22Rv1 (cell line): ENCODE measurements around the gene EIPR1.

Experiments
- H3K27ac ChIP-seq: fragments of 450-650 bp; 2 replicates; pipeline ENCODE4 v1.5.1; 2017
- ZFX ChIP-seq: fragments of 450-650 bp; IDR thresholded peaks from 2 replicates; pipeline ENCODE4 v1.6.1; 2017; ENCODE audit warnings: antibody characterized with exemption, borderline replicate concordance
- TF ChIP-seq, protein P1 (sequence below): fragments of 450-650 bp; IDR thresholded peaks from 2 replicates; pipeline ENCODE4 v1.5.1; 2017; ENCODE audit warnings: mild to moderate bottlenecking

EIPR1 gene

DNA sequence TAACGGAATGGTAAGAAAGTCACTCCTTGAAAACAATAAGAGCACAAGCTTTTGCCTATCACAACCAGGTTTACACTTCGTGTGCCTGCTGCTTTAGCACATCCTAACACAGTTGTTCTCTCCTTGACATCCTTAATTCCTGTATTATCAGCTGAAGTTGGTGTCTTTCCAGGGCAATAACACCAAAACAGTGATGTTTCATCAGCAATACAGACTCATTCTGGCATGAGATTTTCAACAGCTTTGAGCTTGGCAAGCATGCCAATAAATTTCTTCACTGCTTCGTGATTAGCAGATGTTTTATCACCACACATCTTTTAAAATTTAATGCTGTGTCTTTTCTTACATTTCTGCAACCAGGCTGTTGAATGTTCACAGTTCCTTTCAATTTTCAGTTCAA, 148.4 kb downstream of the EIPR1 start:
- TF ChIP-seq, protein P1, sequence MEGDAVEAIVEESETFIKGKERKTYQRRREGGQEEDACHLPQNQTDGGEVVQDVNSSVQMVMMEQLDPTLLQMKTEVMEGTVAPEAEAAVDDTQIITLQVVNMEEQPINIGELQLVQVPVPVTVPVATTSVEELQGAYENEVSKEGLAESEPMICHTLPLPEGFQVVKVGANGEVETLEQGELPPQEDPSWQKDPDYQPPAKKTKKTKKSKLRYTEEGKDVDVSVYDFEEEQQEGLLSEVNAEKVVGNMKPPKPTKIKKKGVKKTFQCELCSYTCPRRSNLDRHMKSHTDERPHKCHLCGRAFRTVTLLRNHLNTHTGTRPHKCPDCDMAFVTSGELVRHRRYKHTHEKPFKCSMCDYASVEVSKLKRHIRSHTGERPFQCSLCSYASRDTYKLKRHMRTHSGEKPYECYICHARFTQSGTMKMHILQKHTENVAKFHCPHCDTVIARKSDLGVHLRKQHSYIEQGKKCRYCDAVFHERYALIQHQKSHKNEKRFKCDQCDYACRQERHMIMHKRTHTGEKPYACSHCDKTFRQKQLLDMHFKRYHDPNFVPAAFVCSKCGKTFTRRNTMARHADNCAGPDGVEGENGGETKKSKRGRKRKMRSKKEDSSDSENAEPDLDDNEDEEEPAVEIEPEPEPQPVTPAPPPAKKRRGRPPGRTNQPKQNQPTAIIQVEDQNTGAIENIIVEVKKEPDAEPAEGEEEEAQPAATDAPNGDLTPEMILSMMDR, result no peak
- TF ChIP-seq ZFX, result no peak
- H3K27ac ChIP-seq, result no peak overlapping the region

DNA sequence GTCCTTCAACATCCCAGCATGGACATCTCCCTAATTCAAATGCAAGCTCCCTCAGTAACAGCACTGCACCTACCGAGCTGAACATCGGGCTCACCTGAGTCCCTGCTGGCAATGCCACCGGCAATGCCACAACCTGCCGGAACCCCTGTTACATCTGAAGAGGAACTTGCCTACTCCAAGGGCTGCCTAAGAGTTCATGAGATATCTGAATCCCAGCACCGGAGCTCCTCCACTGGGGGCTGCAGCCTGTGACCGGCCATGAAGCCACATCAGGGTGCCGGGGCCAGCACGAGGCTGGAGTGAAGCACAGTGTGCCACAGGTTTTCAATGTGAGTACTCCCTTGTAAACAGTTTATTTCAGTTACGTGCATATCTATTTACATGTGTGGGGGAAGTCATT, 152.9 kb downstream of the EIPR1 start:
- TF ChIP-seq, protein P1, result no peak
- TF ChIP-seq ZFX, result no peak
- no peak overlapping the region for H3K27ac ChIP-seq

DNA sequence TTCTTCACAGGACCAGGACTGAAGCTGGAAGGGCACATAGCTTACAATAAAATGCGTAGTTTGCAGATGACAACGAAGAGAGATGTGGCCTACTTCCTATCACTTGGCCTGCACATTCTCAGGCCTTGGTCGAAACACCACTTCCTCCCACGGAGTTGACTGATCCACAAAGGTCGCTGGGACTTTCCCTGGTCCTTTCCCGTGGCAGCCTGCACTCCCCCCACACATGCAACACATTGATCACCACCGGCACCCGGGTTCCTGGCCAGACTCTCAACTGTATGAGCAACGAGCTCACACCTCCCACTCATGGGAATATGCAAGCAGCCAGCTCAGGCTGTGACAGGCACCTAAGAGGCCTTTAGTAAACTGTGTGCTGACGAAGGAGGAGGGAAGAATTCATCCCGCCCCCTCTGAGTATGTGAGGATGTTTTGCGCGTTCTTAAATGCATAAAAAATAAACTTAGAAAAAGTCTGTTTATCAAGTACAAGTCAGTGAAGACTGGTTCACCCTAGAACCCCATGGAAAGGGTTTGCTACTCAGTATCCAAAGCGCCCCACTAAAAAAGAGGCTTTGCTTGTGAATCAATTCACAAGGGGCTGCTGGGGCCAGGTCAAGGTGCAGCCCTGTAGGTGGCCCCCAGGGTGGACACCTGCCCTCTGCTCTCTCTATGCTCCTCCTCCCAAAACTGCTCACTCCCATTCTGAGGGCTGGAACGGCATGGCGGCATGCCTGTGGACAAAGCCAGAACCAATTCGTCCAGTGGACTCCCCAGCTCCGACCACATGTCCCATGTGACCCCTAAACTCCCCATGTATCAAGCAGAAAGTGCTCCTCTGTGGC, 154.3 kb downstream of the EIPR1 start:
- H3K27ac ChIP-seq, result peak overlapping the region; percentile 18; the same call in 1 of the 2 replicates

DNA sequence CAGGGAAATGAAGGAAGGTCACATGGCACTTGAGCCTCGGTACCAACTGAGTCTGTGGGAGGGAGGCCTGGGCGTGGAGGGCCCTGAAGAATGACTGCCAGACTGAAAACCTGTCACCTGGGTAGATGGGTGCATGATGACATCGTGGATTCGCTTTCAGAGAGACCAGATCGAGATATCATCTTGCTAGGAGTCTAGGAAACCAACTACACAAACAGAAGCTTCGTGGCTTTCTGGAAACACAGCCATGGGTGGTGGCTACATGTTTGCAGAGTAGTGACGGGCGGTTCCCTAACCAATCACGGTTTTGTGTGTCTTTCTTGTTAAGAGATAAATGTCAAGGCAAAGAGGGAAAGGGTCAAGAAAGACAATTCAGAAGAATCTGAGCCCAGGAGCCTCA, 155.0 kb downstream of the EIPR1 start:
- TF ChIP-seq, protein P1, result no peak
- TF ChIP-seq ZFX, result no peak
- H3K27ac ChIP-seq, result peak overlapping the region; percentile 18; the same call in 1 of the 2 replicates

More for the DNA sequence above, 154.3 kb downstream of the EIPR1 start:
- no peak for TF ChIP-seq ZFX
- TF ChIP-seq, protein P1, result no peak

DNA sequence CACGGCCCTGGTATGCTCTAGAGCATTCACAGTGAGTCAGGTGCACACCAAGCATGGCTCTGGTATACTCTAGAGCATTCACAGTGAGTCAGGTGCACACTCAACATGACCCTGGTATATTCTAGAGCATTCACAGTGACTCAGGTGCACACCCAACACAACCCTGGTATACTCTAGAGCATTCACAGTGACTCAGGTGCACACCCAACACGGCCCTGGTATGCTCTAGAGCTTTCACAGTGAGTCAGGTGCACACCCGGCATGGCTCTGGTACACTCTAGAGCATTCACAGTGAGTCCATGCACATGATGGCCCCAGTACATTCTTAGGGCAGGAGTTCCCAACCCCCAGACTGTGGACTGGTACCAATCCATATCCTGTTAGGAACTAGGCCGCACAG, 158.1 kb downstream of the EIPR1 start:
- TF ChIP-seq, protein P1, result no peak
- no peak for TF ChIP-seq ZFX
- H3K27ac ChIP-seq, result no peak overlapping the region

DNA sequence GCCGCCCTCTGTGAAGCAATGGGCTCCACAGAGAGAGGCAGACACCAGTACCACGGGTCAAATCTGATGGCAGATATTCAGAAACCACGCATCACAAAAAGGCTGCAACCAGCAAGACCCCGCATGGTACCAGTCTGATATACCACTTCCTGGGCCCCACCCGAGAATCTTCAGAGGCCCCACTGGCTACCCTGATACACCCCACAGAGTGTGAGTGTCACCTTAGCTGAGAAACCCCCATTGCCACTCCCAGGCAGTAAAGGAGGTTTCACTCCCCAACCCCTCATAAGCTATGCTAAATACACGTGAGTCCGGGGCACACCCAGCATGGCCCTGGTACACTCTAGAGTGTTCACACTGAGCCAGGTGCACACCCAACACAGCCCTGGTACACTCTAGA, 160.0 kb downstream of the EIPR1 start:
- no peak for TF ChIP-seq ZFX
- TF ChIP-seq, protein P1, result no peak
- no peak overlapping the region for H3K27ac ChIP-seq

DNA sequence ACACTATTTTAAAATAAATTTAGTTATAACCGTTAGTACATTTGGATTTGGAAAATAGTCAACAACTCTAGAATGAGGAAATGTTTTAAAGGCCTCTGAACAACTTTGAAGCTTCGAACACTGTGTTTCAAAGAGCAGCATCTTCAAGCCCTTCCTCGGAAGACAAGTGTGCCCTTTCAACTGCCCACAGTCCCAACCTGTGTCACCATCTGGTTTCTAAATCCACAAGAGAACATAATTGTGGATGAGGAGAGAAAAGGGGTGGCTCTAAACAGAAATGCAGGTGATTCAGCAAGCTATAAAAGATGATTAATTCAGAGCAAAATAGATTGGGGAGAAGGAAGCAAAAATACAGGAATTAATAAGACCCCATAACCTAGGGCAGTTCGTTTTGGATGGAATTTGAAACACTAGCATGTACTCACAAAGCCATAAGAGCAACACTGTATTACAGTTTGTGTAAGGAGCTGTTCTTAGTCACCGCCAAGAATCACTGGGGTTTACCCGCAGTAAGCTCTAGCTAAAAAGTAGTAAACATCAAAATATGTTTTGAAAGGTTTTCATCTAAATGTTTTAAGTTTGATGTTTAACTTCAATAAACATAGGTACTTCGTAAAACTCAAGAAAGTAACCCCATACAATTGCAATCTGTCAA, 160.7 kb downstream of the EIPR1 start:
- H3K27ac ChIP-seq, result no peak overlapping the region
- no peak for TF ChIP-seq ZFX
- TF ChIP-seq, protein P1, result no peak
